VCaP (cell line): Measurements from ENCODE around the gene SLC12A8.

Experiments
- H3K27ac ChIP-seq: fragments of 450-650 bp; 2 replicates; pipeline ENCODE4 v1.5.1; 2017
- CTCF ChIP-seq: fragments of 450-650 bp; conservative IDR thresholded peaks from 2 replicates; pipeline ENCODE4 v1.5.1; 2017; ENCODE audit warnings: mild to moderate bottlenecking, moderate library complexity

Gene SLC12A8

DNA sequence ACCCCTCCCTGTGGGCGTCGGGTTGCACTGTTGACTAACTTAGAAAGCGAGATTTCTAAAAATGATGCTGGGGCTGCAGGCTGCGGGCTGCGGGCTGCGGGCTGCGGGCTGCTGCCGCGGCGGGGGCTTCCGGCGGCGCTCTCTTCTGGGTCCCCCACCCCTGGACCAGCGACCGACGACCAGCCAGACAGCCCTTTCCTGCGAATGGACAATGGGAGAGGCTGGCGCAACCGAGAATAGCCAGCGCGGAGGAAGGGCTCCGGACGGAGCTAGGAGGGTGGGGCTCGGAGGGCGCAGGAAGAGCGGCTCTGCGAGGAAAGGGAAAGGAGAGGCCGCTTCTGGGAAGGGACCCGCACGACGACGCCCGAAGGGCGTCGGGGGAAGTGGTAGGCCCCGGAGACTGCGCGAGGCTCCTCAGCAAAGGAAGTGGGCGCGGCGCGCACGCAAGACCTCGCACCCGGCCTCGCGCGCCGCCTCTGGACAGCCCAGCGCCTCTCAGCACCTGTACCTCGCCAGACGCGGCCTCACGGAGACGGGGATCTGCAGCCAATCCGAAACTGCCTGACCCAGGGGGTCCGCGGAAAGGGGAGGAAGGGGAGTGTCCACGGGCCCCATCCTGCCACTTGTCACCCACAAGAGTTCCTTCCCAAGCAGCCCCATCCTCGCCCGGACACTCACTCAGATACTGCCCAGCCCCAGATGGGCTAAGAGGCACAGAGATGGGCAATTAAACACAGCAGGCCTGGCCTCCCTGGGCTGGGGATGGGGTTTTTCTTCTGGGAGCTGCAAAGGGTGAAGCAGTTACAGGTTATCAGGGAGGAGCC is 70.7 kb downstream of the SLC12A8 start:
- no peak overlapping the region for H3K27ac ChIP-seq
- no peak for TF ChIP-seq CTCF

DNA sequence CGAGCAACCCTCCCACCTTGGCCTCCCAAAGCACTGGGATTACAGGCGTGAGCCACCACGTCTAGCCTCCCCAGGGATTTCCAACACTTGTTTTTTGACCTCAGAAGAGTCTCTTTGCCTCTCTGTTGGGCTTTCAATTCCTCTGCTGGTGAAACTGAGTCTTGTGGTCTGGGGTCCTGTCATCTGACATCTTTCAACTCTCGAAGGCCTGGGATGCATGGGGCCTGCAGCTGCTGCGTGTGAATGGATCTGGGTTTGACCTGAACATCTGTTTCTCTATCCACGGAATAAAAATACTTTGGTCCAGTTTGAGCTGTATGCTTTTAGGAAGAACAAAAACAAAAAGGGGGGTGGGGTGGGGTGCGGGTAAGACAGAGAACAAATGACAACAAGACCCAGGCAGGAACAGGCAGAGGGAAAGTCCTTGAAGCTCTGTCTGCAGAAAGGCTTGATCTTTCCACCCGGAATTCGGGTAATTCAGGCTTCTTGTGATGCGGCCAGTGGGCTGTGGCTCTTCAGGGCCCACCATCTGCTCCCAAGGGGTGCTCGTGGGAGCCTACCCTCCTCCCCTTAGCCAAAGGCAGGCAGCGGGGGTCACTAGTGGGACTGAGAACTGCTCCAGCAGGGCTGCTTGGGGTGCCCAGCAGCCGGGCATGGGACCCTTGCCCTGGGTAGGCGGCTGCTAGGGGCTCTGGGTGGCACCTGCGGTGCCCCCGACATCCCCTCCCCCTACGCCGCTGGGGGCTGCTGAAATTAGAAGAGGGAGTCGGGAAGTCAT is 71.5 kb downstream of the SLC12A8 start:
- no peak for TF ChIP-seq CTCF
- no peak overlapping the region for H3K27ac ChIP-seq

GRCh38 chr3:125140011-125140817 is 72.3 kb downstream of the SLC12A8 start:
- no peak overlapping the region for H3K27ac ChIP-seq
- no peak for TF ChIP-seq CTCF

DNA sequence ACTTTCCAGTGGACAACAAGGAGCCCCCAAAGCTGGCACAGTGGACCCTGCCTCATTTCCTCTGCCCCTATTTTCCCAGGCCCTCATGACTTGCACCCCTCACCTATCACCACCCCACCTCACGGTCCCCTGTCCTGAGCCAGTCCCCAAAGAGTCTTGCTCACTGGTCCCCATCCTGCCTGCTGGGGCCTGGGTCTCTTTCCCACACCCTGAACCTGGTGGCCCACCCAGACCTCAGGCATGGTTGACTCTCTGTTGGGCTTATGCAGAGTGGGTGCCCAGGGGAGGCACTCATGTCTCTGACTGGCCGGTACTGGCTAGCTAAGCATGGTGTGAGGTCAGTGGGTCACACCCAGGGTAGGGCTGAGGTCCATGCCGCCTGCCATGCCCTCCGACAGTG is 73.2 kb downstream of the SLC12A8 start:
- H3K27ac ChIP-seq = no peak overlapping the region
- no peak for TF ChIP-seq CTCF

DNA sequence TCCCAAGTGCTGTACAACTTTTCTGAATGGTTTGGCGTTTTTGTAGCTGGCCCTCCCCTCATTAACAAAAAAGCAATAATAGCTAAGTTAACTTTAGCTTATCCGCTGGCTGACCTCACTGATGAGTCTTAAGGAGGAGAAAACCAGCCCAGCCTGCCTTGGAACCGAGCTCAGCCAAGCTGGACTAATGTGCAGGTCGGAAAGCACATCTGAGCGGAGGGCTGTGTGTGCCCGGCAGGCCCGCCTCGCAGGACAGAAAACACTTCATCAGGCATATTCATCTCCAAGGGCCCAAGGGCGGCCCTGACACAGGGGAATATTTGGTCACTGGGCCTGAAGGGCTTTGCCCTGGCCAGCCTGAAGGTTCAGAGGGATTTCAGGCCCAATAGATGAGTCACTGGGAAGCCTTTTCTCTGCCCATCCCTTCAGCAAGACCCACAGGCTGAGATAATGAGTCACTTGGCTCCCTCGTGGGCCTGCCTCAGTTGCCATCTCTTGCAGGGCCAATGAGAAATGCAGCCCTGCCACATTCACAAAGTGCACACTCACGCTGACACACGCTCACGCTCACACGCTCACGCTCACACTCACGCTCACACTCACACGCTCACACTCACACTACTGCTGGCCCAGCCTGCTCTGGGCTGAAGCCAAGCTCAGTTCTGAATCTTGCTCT is 75.1 kb downstream of the SLC12A8 start:
- no peak for TF ChIP-seq CTCF
- H3K27ac ChIP-seq = no peak overlapping the region

DNA sequence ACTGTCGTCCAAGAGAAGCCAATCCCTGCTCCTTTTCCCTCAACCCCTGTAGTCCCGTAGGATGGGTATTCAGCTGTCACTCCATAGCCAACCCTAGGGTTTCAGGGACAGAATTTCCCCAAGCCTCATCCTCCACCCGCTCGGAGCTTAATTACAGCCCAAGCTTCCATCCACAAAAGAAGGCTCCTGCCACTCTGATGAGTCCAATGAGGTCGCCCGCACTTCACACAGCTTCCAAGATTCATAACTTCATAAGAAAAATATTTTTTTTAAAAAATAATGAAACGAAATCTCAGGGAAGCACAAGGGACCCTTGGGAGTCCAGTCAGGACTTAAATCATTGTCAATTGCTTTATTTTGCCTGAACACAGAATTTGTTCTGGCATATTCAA is 75.6 kb downstream of the SLC12A8 start:
- TF ChIP-seq CTCF = no peak
- H3K27ac ChIP-seq = no peak overlapping the region
